ENCODE measurements around the gene GAL3ST3.
"Not testable (repeated sequence)": the region's sequence is repeated elsewhere in the genome, so short reads cannot be mapped to it uniquely, and the experiment has no call there.

GAL3ST3 gene

DNA sequence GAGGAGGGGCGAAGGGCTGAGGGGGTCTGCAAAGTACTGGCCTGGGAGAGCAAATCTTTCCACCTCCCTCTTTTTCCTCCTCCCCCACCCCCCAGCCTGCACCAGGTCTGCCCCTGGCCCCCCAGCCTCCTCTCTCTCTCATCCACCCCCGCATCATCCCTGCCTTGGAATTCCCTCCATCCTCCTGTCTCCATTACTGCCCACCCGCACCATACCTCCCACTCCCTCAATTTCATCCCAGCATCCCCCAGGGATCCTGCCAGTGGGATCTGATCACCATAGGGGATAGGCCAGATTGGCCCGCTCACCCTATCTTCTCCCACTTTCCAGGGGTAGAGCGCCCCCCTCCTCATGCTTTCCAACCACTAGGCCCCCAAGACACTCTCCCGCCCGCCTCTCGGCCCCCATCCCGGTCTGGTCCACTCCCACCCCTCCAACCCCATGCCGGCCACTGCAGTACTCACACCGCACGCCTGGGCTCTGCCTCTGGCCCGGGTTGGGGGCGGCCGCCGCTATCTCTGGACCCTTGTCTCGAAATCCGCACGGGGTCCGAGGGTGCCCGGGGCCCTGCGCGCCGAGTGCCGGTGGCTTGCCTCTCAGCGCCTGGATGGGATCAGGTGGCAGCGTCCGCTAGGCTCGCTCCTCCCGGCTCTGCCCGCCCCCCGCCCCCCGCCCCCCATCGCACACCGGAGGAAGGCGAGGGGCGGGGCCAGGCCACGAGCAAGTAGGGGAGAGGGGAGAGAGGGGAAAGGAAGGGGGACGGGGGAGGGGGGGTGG lies at the start of gene GAL3ST3:
Gene GAL3ST3, minus strand, starts transcription at position 615 of the 777 bp plus-strand sequence. CDS start 3,746 bp downstream, outside the sequence.
- CTCF ChIA-PET = interaction anchor here (1.6 kb wide), 1 partner anchor 26 kb away, joined by 5 read pairs; no protein-coding TSS in a partner anchor
- POLR2A ChIA-PET = no interaction called here
- DNase-seq (ENCODE audit: extremely low spot score) = no peak
- TF ChIP-seq HDGF (IDR thresholded peaks at IDR 0.05; ENCODE audit: borderline replicate concordance) = no peak
- TF ChIP-seq FOXA1 (IDR thresholded peaks at IDR 0.05) = no peak
- TF ChIP-seq ZNF384 (IDR thresholded peaks at IDR 0.05) = no peak
- TF ChIP-seq, protein P1, sequence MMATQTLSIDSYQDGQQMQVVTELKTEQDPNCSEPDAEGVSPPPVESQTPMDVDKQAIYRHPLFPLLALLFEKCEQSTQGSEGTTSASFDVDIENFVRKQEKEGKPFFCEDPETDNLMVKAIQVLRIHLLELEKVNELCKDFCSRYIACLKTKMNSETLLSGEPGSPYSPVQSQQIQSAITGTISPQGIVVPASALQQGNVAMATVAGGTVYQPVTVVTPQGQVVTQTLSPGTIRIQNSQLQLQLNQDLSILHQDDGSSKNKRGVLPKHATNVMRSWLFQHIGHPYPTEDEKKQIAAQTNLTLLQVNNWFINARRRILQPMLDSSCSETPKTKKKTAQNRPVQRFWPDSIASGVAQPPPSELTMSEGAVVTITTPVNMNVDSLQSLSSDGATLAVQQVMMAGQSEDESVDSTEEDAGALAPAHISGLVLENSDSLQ (IDR thresholded peaks at IDR 0.05) = no peak
- no peak for TF ChIP-seq L3MBTL2 (conservative IDR thresholded peaks at IDR 0.05)
- no peak for TF ChIP-seq SUZ12 (IDR thresholded peaks at IDR 0.05)
- TF ChIP-seq CTBP1 (IDR thresholded peaks at IDR 0.05; ENCODE audit: borderline replicate concordance) = no peak
- no peak for TF ChIP-seq LEF1 (IDR thresholded peaks at IDR 0.05; ENCODE audit: borderline replicate concordance)
- no peak for TF ChIP-seq ARNT (IDR thresholded peaks at IDR 0.05)
- TF ChIP-seq FOXK2 (IDR thresholded peaks at IDR 0.05) = no peak
- no peak for TF ChIP-seq TARDBP (IDR thresholded peaks at IDR 0.05)
- no peak for TF ChIP-seq BHLHE40 (IDR thresholded peaks at IDR 0.05; ENCODE audit: borderline replicate concordance)
- no peak for TF ChIP-seq NFRKB (IDR thresholded peaks at IDR 0.05)
- no peak for TF ChIP-seq ELF4 (IDR thresholded peaks at IDR 0.05)
- no peak for TF ChIP-seq FOXM1 (IDR thresholded peaks at IDR 0.05; ENCODE audit: borderline replicate concordance)
- TF ChIP-seq SP1 (IDR thresholded peaks at IDR 0.05) = no peak

GRCh38 chr11:66092125-66092524 lies 43.2 kb upstream of the GAL3ST3 start:
- CTCF ChIA-PET; POLR2A ChIA-PET; DNase-seq (ENCODE audit: extremely low spot score): not testable (repeated sequence)

DNA sequence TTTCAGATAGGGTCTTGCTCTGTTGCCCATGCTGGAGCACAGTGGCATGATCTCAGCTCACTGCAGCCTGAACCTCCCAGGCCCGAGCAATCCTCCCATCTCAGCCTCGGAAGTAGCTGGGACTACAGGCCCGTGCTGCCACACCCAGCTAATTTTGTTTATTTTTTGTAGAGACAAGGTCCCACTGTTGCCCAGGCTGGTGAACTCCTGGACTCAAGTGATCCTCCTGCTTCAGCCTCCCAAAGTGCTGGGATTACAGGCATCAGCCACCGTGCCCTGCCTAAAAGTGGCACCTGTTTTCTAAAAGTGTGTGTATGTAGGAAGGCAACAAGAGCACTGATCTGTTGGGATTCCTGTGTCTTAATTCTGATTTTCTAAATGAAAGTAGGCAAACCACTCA lies 41.3 kb upstream of the GAL3ST3 start:
- no peak for TF ChIP-seq CTBP1 (IDR thresholded peaks at IDR 0.05; ENCODE audit: borderline replicate concordance)
- no peak for TF ChIP-seq FOXK2 (IDR thresholded peaks at IDR 0.05)
- TF ChIP-seq FOXM1 (IDR thresholded peaks at IDR 0.05; ENCODE audit: borderline replicate concordance) = no peak
- no peak for TF ChIP-seq BHLHE40 (IDR thresholded peaks at IDR 0.05; ENCODE audit: borderline replicate concordance)
- no peak for TF ChIP-seq LEF1 (IDR thresholded peaks at IDR 0.05; ENCODE audit: borderline replicate concordance)
- TF ChIP-seq SUZ12 (IDR thresholded peaks at IDR 0.05) = no peak
- TF ChIP-seq ARNT (IDR thresholded peaks at IDR 0.05) = no peak
- TF ChIP-seq FOXA1 (IDR thresholded peaks at IDR 0.05) = no peak
- no peak for TF ChIP-seq TARDBP (IDR thresholded peaks at IDR 0.05)
- TF ChIP-seq, protein P1 (IDR thresholded peaks at IDR 0.05) = no peak
- TF ChIP-seq NFRKB (IDR thresholded peaks at IDR 0.05) = no peak
- no peak for TF ChIP-seq HDGF (IDR thresholded peaks at IDR 0.05; ENCODE audit: borderline replicate concordance)
- DNase-seq (ENCODE audit: extremely low spot score) = no peak
- ChIA-PET CTCF (no interaction called here), POLR2A (no interaction called here)

GRCh38 chr11:66089067-66089466 lies 40.1 kb upstream of the GAL3ST3 start:
- CTCF ChIA-PET = interaction anchor here (0.5 kb wide), 1 partner anchor 134 kb away, joined by 6 read pairs; no protein-coding TSS in a partner anchor
- POLR2A ChIA-PET = interaction anchor here (1.1 to 1.4 kb wide), 2 partner anchors 17 to 37 kb away, joined by 4 read pairs; partner anchors contain the start of gene SF3B2
- no peak for DNase-seq (ENCODE audit: extremely low spot score)
- TF ChIP-seq HDGF (IDR thresholded peaks at IDR 0.05; ENCODE audit: borderline replicate concordance) = no peak
- TF ChIP-seq, protein P1 (IDR thresholded peaks at IDR 0.05) = no peak

DNA sequence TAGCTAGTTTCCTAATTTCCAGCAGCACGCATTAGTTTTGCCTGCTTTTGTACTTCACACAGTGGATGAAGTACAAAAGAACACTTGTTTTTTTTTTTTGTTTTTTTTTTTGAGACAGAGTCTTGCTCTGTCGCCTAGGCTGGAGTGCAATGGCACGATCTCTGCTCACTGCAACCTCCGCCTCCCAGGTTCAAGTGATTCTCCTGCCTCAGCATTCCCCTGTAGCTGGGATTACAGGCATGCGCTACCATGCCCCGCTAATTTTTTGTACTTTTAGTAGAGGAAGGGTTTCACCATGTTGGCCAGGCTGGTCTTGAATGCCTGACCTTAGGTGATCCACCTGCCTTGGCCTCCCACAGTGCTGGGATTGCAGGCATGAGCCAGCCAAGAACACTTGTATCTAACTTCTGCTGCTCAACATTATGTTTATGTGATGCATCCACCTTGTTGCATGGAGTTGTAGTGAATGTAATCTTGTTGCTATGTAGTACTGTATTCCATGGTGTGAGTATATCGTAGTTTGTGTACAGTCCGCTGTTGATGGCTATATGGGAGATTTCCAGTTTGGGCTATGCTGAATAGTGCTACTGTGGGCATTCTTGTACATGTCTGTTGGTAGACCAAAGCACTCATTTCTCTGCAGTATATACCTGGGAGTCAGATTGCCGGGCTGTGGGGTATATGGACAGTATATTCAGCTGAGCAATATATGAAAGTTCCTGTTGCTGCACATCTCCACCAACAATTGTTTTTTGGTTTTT lies 38.4 kb upstream of the GAL3ST3 start:
- no peak for DNase-seq (ENCODE audit: extremely low spot score)
- POLR2A ChIA-PET = no interaction called here
- CTCF ChIA-PET = no interaction called here
- TF ChIP-seq ZNF384 (IDR thresholded peaks at IDR 0.05) = no peak
- TF ChIP-seq LEF1 (IDR thresholded peaks at IDR 0.05; ENCODE audit: borderline replicate concordance) = no peak
- no peak for TF ChIP-seq SP1 (IDR thresholded peaks at IDR 0.05)
- TF ChIP-seq, protein P1 (IDR thresholded peaks at IDR 0.05) = no peak
- TF ChIP-seq FOXK2 (IDR thresholded peaks at IDR 0.05) = no peak
- TF ChIP-seq TARDBP (IDR thresholded peaks at IDR 0.05) = no peak
- TF ChIP-seq FOXM1 (IDR thresholded peaks at IDR 0.05; ENCODE audit: borderline replicate concordance) = no peak
